Bronchial epithelial cell (primary cell): Measurements from ENCODE around the gene TMEM63C. TPM values are rescaled to one million over a fixed set of nuclear protein-coding genes. Genes with fewer than 3 reads are reported as not detected.

Experiments used
- DNase-seq: peaks from one replicate; pipeline ENCODE4 v3.0.0-alpha.2; 2010; ENCODE audit warnings: low read depth
- FAIRE-seq: peaks from 2 replicates; lab custom pipeline; 2011; peaks lifted over from hg19 to GRCh38; lab: Jason Lieb, UNC
- H3K27me3 ChIP-seq: 2 replicates; pipeline ENCODE4 v1.5.1; 2011; ENCODE audit warnings: low read length; ENCODE audit not compliant: control insufficient read depth, insufficient read depth
- H3K36me3 ChIP-seq: 2 replicates; pipeline ENCODE4 v1.5.1; 2011; ENCODE audit warnings: low read length; ENCODE audit not compliant: control insufficient read depth, insufficient read depth
- H3K4me3 ChIP-seq: 2 replicates; pipeline ENCODE4 v1.5.1; 2011; ENCODE audit warnings: mild to moderate bottlenecking, low read depth, low read length, control low read depth
- CTCF ChIP-seq: IDR thresholded peaks from 2 replicates; pipeline ENCODE4 v1.5.1; 2011; ENCODE audit warnings: mild to moderate bottlenecking, moderate library complexity, low read length, control low read depth, inconsistent platforms; ENCODE audit not compliant: insufficient read depth, severe bottlenecking
- total RNA-seq: library from RNA; depleted of rRNA; stranded (reverse); fragments of >200 nt; gene quantifications from 2 replicates; pipeline ENCODE4 v1.2.1, GENCODE V29; 2014

TMEM63C gene
- total RNA-seq, 1 donor from 2014 or later, result 0.79 TPM

- TF ChIP-seq CTCF, result no peak
- H3K4me3 ChIP-seq, result no peak overlapping the region
- no peaks in the 10 kb centered on the region for H3K27me3 ChIP-seq
- no peak for FAIRE-seq
- DNase-seq, result no peak
- no peaks in the 10 kb centered on the region for H3K36me3 ChIP-seq
Measured at GRCh38 chr14:77228056-77228455, 46.5 kb downstream of the TMEM63C start.

- Histone ChIP-seq H3K36me3 (no peaks in the 10 kb centered on the region), H3K27me3 (no peaks in the 10 kb centered on the region), H3K4me3 (no peak overlapping the region)
- FAIRE-seq, result no peak
- TF ChIP-seq CTCF, result no peak
- no peak for DNase-seq
Measured at GRCh38 chr14:77230914-77231313, 49.3 kb downstream of the TMEM63C start.

- Histone ChIP-seq H3K36me3 (no peaks in the 10 kb centered on the region), H3K27me3 (no peaks in the 10 kb centered on the region), H3K4me3 (no peak overlapping the region)
- TF ChIP-seq CTCF, result no peak
- FAIRE-seq, result no peak
- no peak for DNase-seq
Measured at GRCh38 chr14:77231721-77232120, 50.1 kb downstream of the TMEM63C start.

- Histone ChIP-seq H3K4me3 (no peak overlapping the region), H3K36me3 (no peaks in the 10 kb centered on the region), H3K27me3 (no peaks in the 10 kb centered on the region)
- FAIRE-seq (no peak), DNase-seq (no peak)
- TF ChIP-seq CTCF, result no peak
Measured at GRCh38 chr14:77236814-77237213, 55.2 kb downstream of the TMEM63C start.

- H3K27me3 ChIP-seq, result no peaks in the 10 kb centered on the region
- H3K36me3 ChIP-seq, result no peaks in the 10 kb centered on the region
- no peak for DNase-seq
- H3K4me3 ChIP-seq, result no peak overlapping the region
- no peak for TF ChIP-seq CTCF
- FAIRE-seq, result no peak
Measured at GRCh38 chr14:77238356-77238755, 56.8 kb downstream of the TMEM63C start.

- TF ChIP-seq CTCF, result no peak
- no peak for FAIRE-seq
- Histone ChIP-seq H3K4me3 (no peak overlapping the region), H3K36me3 (no peaks in the 10 kb centered on the region), H3K27me3 (no peaks in the 10 kb centered on the region)
- no peak for DNase-seq
Measured at GRCh38 chr14:77238996-77239395, 57.4 kb downstream of the TMEM63C start.
